ENCODE data around the gene RCN1.

Gene RCN1

GRCh38 chr11:32141745-32142546 is 51.1 kb downstream of the RCN1 start:
- peaks cover 2 to 5% of the 10 kb centered on the region in 2 donors for H3K4me1 Mint-ChIP-seq
- H3K27me3 Mint-ChIP-seq = peaks cover 9 to 17% of the 10 kb centered on the region in 2 donors
- peaks cover 3 to 9% of the 10 kb centered on the region in 2 donors for H3K9me3 Mint-ChIP-seq
- no peak overlapping the region for H3K4me3 Mint-ChIP-seq
- H3K36me3 Mint-ChIP-seq = no peaks in the 10 kb centered on the region
- no peak overlapping the region for H3K27ac Mint-ChIP-seq
- ATAC-seq (replicated peaks) = no peak
- DNase-seq = no peak

GRCh38 chr11:32143378-32143777 is 52.5 kb downstream of the RCN1 start:
- no peak for ATAC-seq (replicated peaks)
- no peak for DNase-seq
- Mint-ChIP-seq H3K36me3 (no peaks in the 10 kb centered on the region), H3K4me1 (no peaks in the 10 kb centered on the region), H3K27me3 (peaks cover 19 to 21% of the 10 kb centered on the region in 2 donors), H3K4me3 (no peak overlapping the region), H3K27ac (no peak overlapping the region), H3K9me3 (peaks cover 1 to 9% of the 10 kb centered on the region in 2 donors)

GRCh38 chr11:32145282-32145681 is 54.4 kb downstream of the RCN1 start:
- H3K4me1 Mint-ChIP-seq = no peaks in the 10 kb centered on the region
- no peaks in the 10 kb centered on the region for H3K36me3 Mint-ChIP-seq
- no peak overlapping the region for H3K4me3 Mint-ChIP-seq
- H3K27ac Mint-ChIP-seq = no peak overlapping the region
- peaks cover 1 to 9% of the 10 kb centered on the region in 2 donors for H3K9me3 Mint-ChIP-seq
- DNase-seq (no peak), ATAC-seq (replicated peaks) (no peak)
- peaks cover 23 to 29% of the 10 kb centered on the region in 2 donors for H3K27me3 Mint-ChIP-seq

GRCh38 chr11:32148895-32149294 is 58.0 kb downstream of the RCN1 start:
- no peak overlapping the region for H3K27ac Mint-ChIP-seq
- H3K9me3 Mint-ChIP-seq = peaks cover 1 to 9% of the 10 kb centered on the region in 2 donors

GRCh38 chr11:32149748-32150147 is 58.9 kb downstream of the RCN1 start:
- Mint-ChIP-seq H3K27me3 (peaks cover 23 to 54% of the 10 kb centered on the region in 2 donors), H3K9me3 (peaks cover 1 to 5% of the 10 kb centered on the region in 2 donors), H3K4me1 (no peaks in the 10 kb centered on the region), H3K4me3 (no peak overlapping the region), H3K36me3 (no peaks in the 10 kb centered on the region), H3K27ac (no peak overlapping the region)
- no peak for DNase-seq
- ATAC-seq (replicated peaks) = no peak

More at GRCh38 chr11:32148895-32149294, 58.0 kb downstream of the RCN1 start:
- no peak for DNase-seq
- Mint-ChIP-seq H3K36me3 (no peaks in the 10 kb centered on the region), H3K27me3 (peaks cover 19 to 54% of the 10 kb centered on the region in 2 donors), H3K4me3 (no peak overlapping the region), H3K4me1 (no peaks in the 10 kb centered on the region)
- no peak for ATAC-seq (replicated peaks)

- Mint-ChIP-seq H3K4me1 (no peaks in the 10 kb centered on the region), H3K9me3 (peaks cover 0 to 1% of the 10 kb centered on the region in 2 donors), H3K4me3 (no peak overlapping the region), H3K27ac (no peak overlapping the region), H3K36me3 (no peaks in the 10 kb centered on the region), H3K27me3 (peaks cover 20 to 51% of the 10 kb centered on the region in 2 donors)
- ATAC-seq (replicated peaks) = no peak
- no peak for DNase-seq
Measured at GRCh38 chr11:32151027-32151426, 60.2 kb downstream of the RCN1 start.

GRCh38 chr11:32152216-32152615 is 61.3 kb downstream of the RCN1 start:
- ATAC-seq (replicated peaks) (no peak), DNase-seq (no peak)
- H3K4me3 Mint-ChIP-seq = no peak overlapping the region
- peaks cover 0 to 1% of the 10 kb centered on the region in 2 donors for H3K9me3 Mint-ChIP-seq
- no peaks in the 10 kb centered on the region for H3K4me1 Mint-ChIP-seq
- H3K27ac Mint-ChIP-seq = no peak overlapping the region
- no peaks in the 10 kb centered on the region for H3K36me3 Mint-ChIP-seq
- peaks cover 24 to 50% of the 10 kb centered on the region in 2 donors for H3K27me3 Mint-ChIP-seq

- Mint-ChIP-seq H3K27ac (no peak overlapping the region), H3K4me3 (no peak overlapping the region), H3K4me1 (no peaks in the 10 kb centered on the region), H3K9me3 (peaks cover 0 to 1% of the 10 kb centered on the region in 2 donors), H3K27me3 (peaks cover 20 to 46% of the 10 kb centered on the region in 2 donors), H3K36me3 (no peaks in the 10 kb centered on the region)
- DNase-seq (no peak), ATAC-seq (replicated peaks) (no peak)
Measured at GRCh38 chr11:32152821-32153220, 61.9 kb downstream of the RCN1 start.

GRCh38 chr11:32153747-32154146 is 62.9 kb downstream of the RCN1 start:
- ATAC-seq (replicated peaks) = no peak
- no peaks in the 10 kb centered on the region for H3K36me3 Mint-ChIP-seq
- H3K9me3 Mint-ChIP-seq = peaks cover 0 to 1% of the 10 kb centered on the region in 2 donors
- no peaks in the 10 kb centered on the region for H3K4me1 Mint-ChIP-seq
- H3K27me3 Mint-ChIP-seq = peaks cover 23 to 37% of the 10 kb centered on the region in 2 donors
- H3K4me3 Mint-ChIP-seq = no peak overlapping the region
- no peak for DNase-seq
- H3K27ac Mint-ChIP-seq = no peak overlapping the region

GRCh38 chr11:32154275-32154674 is 63.4 kb downstream of the RCN1 start:
- Mint-ChIP-seq H3K27me3 (peaks cover 24 to 32% of the 10 kb centered on the region in 2 donors), H3K9me3 (peaks cover 0 to 1% of the 10 kb centered on the region in 2 donors), H3K4me1 (no peaks in the 10 kb centered on the region), H3K36me3 (no peaks in the 10 kb centered on the region), H3K4me3 (no peak overlapping the region), H3K27ac (no peak overlapping the region)
- ATAC-seq (replicated peaks) = no peak
- DNase-seq = no peak
